Measurements from ENCODE around the gene CAPN12.

CAPN12 gene

DNA sequence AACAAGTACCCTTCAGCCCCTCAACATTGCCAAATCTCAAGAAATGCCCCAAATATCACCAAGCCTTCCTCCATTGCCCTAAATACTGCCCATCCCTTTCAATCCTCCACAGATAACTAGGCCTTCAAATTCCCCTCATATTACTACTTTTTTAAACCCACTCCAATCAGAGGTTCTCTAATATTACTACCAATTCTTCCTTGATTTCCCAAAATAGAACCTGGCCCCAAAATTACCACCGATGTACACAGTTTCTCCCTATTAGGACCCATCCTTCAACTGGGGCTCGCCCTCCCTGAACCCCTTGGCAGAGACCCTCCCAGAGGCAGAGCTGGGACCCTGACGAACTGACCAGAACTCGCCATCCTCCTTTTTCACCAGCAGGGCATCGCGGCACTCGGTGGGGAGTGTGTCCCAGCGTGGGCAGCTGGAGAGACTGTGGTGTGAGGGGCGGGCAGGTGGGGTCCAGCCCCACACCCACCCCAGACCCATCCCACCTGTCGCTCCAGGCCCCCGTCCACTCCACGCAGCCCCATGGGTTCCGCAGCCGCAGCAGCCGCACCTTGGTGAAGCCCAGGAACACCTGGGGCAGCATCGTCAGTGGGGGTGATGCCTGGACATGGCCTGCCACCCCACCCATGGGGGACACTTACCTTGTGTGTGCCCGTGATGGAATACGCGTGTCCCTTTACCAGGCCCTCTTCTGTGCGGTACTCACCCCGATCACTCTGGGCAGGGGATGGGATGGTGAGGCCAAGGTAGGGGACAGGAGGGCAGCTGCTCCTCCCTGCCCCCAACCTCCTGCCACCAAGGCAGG, 6.1 kb downstream of the CAPN12 start:
- DNase-seq = no peak

DNA sequence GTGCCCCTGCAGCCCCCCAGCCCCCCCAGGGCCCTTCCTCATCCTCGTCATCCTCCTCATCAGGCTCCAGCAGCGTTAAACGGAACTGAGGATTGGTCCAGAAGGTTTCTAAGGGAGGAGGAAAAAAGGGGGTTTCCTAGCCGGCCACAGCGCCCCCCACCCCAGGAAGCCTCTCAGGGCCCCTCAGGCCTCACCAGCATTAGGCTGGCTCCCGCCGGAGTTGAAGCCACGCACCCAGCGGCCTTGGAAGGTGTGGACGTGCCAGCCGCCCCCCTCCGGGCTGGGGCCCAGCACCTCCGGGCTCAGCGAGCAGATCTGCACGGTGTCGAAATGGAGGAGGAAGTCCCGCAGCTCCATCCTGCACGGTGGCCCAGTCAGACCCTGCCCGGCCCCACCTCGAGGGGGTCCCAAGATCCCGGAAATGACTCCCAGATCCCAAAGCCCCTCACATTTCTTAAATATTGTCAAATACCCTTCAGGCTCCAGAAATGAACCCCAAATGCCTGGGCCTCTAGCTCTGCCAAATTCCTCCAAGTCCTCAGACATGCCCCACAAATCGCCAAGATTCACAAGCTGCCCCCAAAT, 6.9 kb downstream of the CAPN12 start:
- DNase-seq = no peak

DNA sequence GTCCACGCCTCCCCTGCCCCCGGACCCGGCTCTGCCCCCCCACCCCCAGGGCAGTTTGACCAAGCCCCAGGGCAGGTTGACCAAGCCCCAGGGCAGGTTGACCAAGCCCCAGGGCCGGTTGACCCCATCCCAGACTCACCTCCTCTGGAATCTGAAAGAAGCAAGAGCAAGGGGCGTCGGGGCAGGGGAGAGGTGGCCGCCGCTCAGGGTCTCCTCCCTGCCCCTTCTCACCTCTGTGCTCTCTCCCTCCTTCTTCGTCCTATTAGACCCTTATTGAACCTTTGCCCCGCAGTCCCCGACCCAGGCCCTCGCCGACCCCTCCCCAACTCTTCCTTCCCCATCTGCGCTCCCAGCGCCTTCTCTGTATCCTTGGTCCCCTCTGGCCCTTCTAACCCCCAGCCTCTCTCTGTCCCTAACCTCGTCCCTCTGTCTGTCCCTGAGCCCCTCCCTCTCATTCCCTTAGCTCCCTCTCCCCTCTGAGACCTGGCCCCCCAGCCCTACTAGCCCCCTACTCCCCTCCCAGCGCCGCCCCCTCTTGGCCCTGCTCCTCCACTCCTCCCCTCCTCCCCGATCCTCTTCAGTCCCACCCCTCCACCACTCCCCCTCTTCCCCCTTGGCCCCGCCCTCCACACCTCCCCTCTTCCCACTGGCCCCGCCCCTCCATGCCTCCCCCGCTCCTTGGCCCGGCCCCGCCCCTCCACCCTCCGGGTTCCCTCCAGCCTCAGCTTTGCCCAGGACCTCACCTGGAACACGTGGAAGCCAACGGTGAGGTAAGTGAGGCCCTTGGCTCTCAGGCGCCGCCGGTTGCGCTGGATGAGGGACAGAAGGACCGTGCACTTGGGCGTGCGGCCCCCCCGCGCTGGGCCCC, 7.6 kb downstream of the CAPN12 start:
- DNase-seq = peak; percentile 82

DNA sequence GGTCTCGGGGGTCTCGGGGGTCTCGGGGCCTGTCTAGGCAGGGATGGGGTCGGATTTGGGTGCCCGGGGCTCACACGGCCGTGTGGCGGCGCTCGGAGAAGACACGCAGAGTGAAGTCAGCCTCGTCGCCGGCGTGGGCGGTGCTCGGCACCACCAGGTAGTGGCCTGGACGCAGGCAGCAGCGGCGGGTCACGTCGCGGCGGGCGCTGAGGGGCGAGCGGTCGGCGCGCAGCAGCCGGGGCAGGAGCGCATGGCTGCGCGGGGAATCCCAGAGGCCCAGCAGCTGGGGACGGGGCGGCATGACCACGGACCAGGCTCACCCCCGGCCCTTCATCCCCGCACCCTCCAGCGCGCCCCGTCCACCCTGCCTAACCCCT, 8.2 kb downstream of the CAPN12 start:
- DNase-seq = peak; percentile 75

- peak; percentile 23 for DNase-seq
Measured at GRCh38 chr19:38735257-38735686, 9.0 kb downstream of the CAPN12 start.

- peak; percentile 32 for DNase-seq
Measured at GRCh38 chr19:38734426-38735256, 9.6 kb downstream of the CAPN12 start.

- no peak for DNase-seq
Measured at GRCh38 chr19:38734176-38734425, 10.2 kb downstream of the CAPN12 start.

GRCh38 chr19:38733493-38734175, 10.6 kb downstream of the CAPN12 start:
- DNase-seq = no peak

DNA sequence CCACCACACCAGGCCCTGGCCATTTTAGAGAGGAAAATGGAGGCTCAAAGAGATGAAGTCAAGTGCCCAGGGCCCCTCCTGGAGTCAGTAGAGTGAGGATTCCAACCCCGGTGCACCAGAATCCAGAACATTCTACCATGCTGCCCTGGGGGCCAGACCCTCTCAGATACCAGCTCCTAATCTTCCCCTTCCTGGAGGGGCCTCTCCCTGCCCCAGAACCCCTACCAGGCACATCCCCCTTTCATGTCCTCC, 11.1 kb downstream of the CAPN12 start:
- no peak for DNase-seq

- no peak for DNase-seq
Measured at GRCh38 chr19:38731654-38732301, 12.5 kb downstream of the CAPN12 start.

- DNase-seq = no peak
Measured at GRCh38 chr19:38730731-38731589, 13.3 kb downstream of the CAPN12 start.

DNA sequence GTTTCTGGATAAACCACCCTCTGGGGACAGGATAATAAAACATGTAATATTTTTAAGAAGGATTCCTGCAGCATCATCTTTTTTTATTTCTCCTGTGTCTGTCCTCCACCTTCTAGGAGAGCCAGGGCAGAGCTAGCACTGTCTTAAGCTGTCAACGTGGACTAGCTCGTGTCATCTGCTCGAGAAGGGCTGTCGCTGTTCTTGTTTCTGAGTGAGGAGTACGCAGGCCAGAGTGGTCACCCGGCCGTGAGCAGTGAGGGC, 13.9 kb downstream of the CAPN12 start:
- no peak for DNase-seq

DNA sequence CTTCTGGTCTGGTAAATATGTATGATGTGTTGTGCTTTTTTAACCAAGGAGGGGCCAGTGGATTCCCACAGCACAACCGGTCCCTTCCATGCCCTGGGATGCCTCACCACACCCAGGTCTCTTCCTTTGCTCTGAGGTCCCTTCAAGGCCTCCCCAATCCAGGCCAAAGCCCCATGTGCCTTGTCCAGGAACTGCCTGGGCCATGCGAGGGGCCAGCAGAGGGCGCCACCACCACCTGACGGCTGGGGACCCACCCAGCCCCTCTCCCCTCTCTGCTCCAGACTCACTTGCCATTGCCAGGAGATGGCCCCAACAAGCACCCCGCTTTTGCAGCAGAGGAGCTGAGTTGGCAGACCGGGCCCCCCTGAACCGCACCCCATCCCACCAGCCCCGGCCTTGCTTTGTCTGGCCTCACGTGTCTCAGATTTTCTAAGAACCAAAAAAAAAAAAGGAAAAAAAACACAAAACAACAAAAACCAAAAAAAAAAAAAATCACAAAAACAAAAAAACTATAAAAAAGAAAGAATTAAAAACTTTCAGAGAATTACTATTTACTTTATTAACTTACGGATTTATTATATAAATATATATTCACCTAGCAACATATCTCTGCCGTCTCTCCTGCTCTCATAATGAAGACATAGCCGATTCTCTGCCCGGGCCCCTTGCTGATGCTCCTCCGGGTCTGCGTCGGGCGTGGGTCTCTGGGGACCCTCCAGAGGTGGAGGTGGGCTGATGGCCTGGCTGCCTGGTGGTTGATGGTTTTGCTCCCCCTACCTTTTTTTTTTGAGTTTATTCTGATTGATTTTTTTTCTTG, 14.4 kb downstream of the CAPN12 start:
- peak; percentile 87 for DNase-seq

DNA sequence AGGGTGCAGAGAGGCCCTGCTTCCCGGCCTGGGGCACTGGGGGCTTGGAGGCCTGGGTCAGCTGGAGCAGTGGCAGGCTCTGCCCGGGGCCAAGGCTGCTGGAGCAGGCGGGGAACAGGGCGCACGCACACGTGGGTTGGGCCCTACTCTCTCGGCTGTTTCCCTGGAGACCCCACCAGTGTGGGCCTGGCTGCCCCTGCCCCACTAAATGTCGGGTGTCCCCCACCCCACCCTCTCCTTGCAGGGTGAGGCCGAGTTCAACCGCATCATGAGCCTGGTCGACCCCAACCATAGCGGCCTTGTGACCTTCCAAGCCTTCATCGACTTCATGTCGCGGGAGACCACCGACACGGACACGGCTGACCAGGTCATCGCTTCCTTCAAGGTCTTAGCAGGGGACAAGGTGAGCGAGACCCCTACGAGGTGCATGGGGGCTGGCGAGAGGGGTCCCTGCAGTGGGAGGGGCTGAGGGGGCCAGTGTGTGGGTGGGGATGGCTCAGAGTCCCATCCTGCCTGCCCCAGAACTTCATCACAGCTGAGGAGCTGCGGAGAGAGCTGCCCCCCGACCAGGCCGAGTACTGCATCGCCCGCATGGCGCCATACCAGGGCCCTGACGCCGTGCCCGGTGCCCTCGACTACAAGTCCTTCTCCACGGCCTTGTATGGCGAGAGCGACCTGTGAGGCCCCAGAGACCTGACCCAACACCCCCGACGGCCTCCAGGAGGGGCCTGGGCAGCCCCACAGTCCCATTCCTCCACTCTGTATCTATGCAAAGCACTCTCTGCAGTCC, 15.3 kb downstream of the CAPN12 start:
- DNase-seq = no peak

DNA sequence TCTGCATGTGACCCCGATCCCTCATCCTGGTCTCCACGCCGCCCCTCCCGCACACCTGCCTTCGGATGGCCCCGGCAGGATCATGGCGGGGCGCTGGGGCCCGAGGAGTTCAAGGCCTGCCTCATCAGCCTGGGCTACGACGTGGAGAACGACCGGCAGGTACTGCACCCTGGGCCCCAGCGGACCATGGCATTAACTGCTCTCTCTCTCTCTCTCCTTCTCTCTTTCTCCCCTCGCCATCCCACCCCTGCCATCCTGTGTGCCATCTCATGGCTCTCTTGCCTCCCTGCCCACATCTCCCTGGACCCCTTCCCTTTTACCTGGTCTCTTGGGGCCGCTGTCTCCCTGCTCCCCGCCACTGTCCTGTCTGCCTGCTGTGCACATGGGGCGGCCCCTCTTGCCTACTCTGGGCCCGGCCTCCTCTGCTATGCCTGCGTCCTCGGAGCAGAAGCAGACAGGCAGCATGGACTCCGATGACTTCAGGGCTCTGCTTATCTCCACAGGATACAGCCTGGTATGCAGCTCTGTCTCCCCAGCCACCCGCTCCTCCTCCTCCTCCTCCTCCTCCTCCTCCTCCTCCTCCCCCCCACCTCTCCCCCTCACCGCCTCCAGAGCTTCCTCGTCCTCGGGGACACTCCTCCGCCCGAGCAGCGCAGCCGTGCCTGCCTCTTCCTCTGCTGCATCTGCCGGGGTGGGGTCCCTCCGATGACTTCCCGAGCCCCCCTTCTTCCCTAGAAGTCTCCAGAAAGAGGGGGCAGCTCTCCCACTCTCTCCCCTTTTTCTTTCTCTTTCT, 16.2 kb downstream of the CAPN12 start:
- no peak for DNase-seq

DNA sequence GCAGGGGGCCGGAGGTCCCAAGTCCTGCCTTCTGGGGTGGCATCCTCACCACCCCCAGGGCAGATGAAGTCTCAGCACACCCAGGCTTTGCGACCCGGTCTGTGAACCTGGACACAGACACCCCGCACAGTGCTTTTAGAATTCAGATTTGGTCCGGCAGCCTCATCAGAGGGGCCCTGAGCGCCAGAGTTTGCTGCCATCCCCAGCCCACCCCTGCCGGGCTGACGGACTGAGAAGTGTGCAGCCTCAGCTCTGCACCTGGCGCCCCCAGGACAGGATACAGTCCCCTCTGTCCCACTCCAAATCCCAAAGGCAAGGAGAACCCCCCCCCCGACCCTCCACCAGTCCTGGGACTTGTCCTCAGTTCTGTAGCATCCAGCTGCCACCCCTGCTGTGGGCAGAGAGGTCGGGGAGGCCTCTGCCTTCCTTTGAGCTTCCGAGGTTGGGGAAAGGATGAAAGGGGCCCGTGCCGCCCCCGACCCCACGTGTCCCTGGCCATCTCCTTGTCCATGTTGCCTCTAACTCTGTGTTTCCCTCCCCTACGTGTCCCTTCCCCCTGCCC, 16.9 kb downstream of the CAPN12 start:
- no peak for DNase-seq

- DNase-seq = peak; percentile 22
Measured at GRCh38 chr19:38726761-38727301, 17.4 kb downstream of the CAPN12 start.

GRCh38 chr19:38726284-38726673, 18.0 kb downstream of the CAPN12 start:
- DNase-seq = no peak

All from stimulated activated CD4-positive, alpha-beta T cell treated with anti-CD3 and anti-CD28 coated beads, Interleukin-15, amount 100 ng/mL, for 24 hours (primary cell).